ENCODE measurements around the gene RDH14. TPM values are rescaled to one million over a fixed set of nuclear protein-coding genes. Genes with fewer than 3 reads are reported as not detected.
A peak's percentile ranks its signal among the peaks of the same experiment; 100 is the strongest.

The RDH14 gene
- polyA plus RNA-seq, 1 experiment, result 25.1 TPM

GRCh38 chr2:18580606-18581005, 20.2 kb upstream of the RDH14 start:
- TF ChIP-seq, protein P1, sequence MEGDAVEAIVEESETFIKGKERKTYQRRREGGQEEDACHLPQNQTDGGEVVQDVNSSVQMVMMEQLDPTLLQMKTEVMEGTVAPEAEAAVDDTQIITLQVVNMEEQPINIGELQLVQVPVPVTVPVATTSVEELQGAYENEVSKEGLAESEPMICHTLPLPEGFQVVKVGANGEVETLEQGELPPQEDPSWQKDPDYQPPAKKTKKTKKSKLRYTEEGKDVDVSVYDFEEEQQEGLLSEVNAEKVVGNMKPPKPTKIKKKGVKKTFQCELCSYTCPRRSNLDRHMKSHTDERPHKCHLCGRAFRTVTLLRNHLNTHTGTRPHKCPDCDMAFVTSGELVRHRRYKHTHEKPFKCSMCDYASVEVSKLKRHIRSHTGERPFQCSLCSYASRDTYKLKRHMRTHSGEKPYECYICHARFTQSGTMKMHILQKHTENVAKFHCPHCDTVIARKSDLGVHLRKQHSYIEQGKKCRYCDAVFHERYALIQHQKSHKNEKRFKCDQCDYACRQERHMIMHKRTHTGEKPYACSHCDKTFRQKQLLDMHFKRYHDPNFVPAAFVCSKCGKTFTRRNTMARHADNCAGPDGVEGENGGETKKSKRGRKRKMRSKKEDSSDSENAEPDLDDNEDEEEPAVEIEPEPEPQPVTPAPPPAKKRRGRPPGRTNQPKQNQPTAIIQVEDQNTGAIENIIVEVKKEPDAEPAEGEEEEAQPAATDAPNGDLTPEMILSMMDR (IDR thresholded peaks at IDR 0.05; ENCODE audit: low read depth, low read length), result no peak
- no peak overlapping the region for H3K27ac ChIP-seq (ENCODE audit: low read depth, low read length)
- H3K9me3 ChIP-seq (ENCODE audit: control insufficient read depth, insufficient read depth, low read length), result peaks cover 13% of the 10 kb centered on the region
- ChIA-PET POLR2A (no interaction called here), CTCF (no interaction called here)
- DNase-seq (ENCODE audit: low read depth, low spot score), result no peak
- no peak overlapping the region for H3K4me3 ChIP-seq (ENCODE audit: low read depth, low read length)
- no peaks in the 10 kb centered on the region for H3K27me3 ChIP-seq (ENCODE audit: control insufficient read depth, insufficient read depth, low read length)

DNA sequence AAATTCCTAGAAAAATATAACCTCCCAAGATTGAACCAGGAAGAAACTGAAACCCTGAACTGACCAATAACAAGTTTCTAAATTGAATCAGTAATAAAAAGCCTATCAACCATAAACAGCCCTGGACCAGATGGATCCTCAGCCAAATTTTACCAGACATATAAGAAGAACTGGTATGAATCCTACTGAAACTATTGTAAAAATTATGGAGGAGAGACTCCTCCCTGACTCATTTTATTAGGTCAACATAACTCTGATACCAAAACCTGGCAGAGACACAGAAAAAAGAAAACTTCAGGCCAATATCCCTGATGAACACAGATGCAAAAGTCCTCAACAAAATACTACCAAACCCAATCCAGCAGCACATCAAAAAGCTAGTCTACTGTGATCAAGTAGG, 17.6 kb upstream of the RDH14 start:
- Histone ChIP-seq H3K9me3 (ENCODE audit: control insufficient read depth, insufficient read depth, low read length) (no peaks in the 10 kb centered on the region), H3K4me3 (ENCODE audit: low read depth, low read length) (no peak overlapping the region), H3K27me3 (ENCODE audit: control insufficient read depth, insufficient read depth, low read length) (no peaks in the 10 kb centered on the region), H3K27ac (ENCODE audit: low read depth, low read length) (no peak overlapping the region)
- POLR2A ChIA-PET, result interaction anchor here (1.2 kb wide), 1 partner anchor 17 kb away, joined by 3 read pairs; the partner anchor contains the start of gene RDH14
- no peak for DNase-seq (ENCODE audit: low read depth, low spot score)
- TF ChIP-seq, protein P1 (IDR thresholded peaks at IDR 0.05; ENCODE audit: low read depth, low read length), result no peak
- CTCF ChIA-PET, result no interaction called here

DNA sequence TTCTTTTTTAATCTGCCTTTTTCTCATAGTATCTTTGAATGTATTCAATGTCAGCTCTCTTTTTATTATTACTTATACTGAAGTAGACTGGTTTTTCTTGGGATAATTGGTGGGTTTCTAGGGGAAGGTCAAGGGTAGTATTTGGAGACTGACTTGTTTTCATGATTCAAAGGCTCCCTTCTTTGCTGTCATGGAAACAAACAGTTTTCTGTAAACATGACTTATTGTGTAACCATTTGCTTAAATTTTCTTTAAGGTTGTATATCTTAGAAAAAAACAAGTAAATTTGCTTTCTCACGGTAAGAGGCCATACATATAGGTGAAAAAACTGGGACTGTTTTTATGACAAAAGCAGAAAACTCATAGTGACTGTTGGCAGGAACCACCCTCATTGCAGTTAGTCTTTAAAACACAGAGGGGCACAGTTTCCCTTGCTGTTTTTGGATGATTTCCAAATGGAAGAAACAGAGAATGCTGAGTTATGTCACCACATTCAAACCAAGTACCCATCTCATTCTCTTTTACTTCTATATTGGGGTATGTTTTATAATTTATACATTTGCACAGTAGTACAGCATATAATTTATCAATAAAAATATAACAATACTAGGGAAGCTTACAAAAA, 5.8 kb upstream of the RDH14 start:
- H3K4me3 ChIP-seq (ENCODE audit: low read depth, low read length), result no peak overlapping the region
- peaks cover 3% of the 10 kb centered on the region; the same call in 1 of the 2 replicates for H3K9me3 ChIP-seq (ENCODE audit: control insufficient read depth, insufficient read depth, low read length)
- no peak overlapping the region for H3K27ac ChIP-seq (ENCODE audit: low read depth, low read length)
- ChIA-PET CTCF (interaction anchor here (0.6 kb wide), 1 partner anchor 105 kb away, joined by 3 read pairs; no protein-coding TSS in a partner anchor), POLR2A (no interaction called here)
- TF ChIP-seq, protein P1 (IDR thresholded peaks at IDR 0.05; ENCODE audit: low read depth, low read length), result no peak
- no peak for DNase-seq (ENCODE audit: low read depth, low spot score)
- no peaks in the 10 kb centered on the region for H3K27me3 ChIP-seq (ENCODE audit: control insufficient read depth, insufficient read depth, low read length)

DNA sequence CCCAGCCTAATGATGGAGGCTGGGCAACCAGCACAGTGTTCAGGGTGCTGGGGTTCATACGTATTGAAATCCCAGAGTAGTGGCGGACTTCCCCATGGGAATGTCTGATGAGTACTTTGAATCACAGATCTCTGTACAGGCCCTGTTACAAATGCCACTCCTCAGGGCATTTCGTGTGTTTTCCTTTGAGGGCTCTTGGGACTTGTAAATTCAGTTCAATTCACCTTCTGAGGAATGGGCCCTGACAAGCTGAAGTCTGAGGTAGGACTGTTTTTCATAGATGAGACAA, 288 bp upstream of the RDH14 start:
- peak overlapping the region; percentile 73 for H3K4me3 ChIP-seq (ENCODE audit: low read depth, low read length)
- ChIA-PET POLR2A (interaction anchor here (0.6 to 2.1 kb wide), 5 partner anchors 14 to 1341 kb away, joined by 3 to 9 read pairs (median 3); partner anchors contain the start of gene TTC32), CTCF (interaction anchor here (0.6 to 1.6 kb wide), 3 partner anchors 11 to 118 kb away, joined by 3 to 10 read pairs (median 7); no protein-coding TSS in a partner anchor)
- peak overlapping the region; percentile 49 for H3K27ac ChIP-seq (ENCODE audit: low read depth, low read length)
- no peaks in the 10 kb centered on the region for H3K27me3 ChIP-seq (ENCODE audit: control insufficient read depth, insufficient read depth, low read length)
- peaks cover 3% of the 10 kb centered on the region; the same call in 1 of the 2 replicates for H3K9me3 ChIP-seq (ENCODE audit: control insufficient read depth, insufficient read depth, low read length)
- TF ChIP-seq, protein P1 (IDR thresholded peaks at IDR 0.05; ENCODE audit: low read depth, low read length), result no peak
- DNase-seq (ENCODE audit: low read depth, low spot score), result no peak

- Histone ChIP-seq H3K4me3 (ENCODE audit: low read depth, low read length) (peak overlapping the region; percentile 73), H3K9me3 (ENCODE audit: control insufficient read depth, insufficient read depth, low read length) (peaks cover 3% of the 10 kb centered on the region; the same call in 1 of the 2 replicates), H3K27ac (ENCODE audit: low read depth, low read length) (peak overlapping the region; percentile 63), H3K27me3 (ENCODE audit: control insufficient read depth, insufficient read depth, low read length) (no peaks in the 10 kb centered on the region)
- TF ChIP-seq, protein P1 (IDR thresholded peaks at IDR 0.05; ENCODE audit: low read depth, low read length), result no peak
- DNase-seq (ENCODE audit: low read depth, low spot score), result no peak
- CTCF ChIA-PET, result interaction anchor here (1.4 to 2.8 kb wide), 3 partner anchors 39 to 190 kb away, joined by 4 to 21 read pairs (median 7); no protein-coding TSS in a partner anchor
- POLR2A ChIA-PET, result interaction anchor here (0.8 to 2.1 kb wide), 7 partner anchors 13 to 799 kb away, joined by 3 to 9 read pairs (median 4); partner anchors contain the start of gene OSR1
Observed at GRCh38 chr2:18559531-18560030, 872 bp downstream of the RDH14 start.
